ENCODE results near the gene CADPS.

The CADPS gene

DNA sequence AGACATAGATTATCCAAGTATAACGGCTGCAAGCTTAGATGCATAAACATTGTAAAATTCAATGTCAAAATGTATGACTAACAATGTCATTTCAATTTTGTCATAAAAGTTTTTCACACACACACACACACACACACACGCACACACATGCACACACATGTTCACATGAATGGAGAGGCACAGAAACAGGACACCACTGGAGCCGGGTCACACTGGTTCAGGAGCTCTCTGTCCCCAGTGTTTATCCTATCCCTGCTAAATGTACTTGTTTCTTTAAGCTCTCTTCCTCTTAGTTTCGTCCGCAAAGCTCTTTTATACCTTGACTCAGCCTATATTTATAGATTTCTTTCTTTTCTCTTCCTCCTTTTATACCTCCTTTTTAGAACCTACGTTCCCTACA lies 249.9 kb downstream of the CADPS start:
- intact Hi-C loops (cut with DNase I; ENCODE audit: low total_unique reads) = loop anchor here (10.0 kb wide), 1 partner anchor 1190 kb away; the partner anchor contains the start of gene C3orf49

DNA sequence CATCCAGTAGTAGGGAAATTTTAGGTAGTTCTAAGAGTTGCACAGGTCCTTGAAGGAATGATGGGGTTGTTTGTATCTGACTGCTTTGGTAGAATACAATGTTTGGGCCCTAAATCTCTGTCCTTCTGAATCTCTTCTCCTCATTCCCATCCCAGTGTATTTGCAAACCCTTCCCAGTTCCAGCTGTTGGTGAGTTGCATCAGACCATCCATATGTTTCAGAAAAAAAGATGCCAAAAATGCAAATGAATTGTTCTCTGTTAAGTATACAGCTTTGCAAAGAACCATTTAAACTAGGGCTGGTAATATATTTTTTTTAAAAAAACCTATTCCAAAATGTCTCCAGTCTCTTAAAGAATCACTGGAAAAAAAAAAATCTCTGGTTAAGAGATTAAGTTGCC lies 251.0 kb downstream of the CADPS start:
- Histone ChIP-seq H3K4me3 (no peak overlapping the region), H3K27ac (no peak overlapping the region), H3K27me3 (peaks cover 0 to 7% of the 10 kb centered on the region in 2 donors), H3K36me3 (no peaks in the 10 kb centered on the region), H3K9me3 (no peaks in the 10 kb centered on the region), H3K4me1 (no peaks in the 10 kb centered on the region)
- DNase-seq = no peak
- TF ChIP-seq, protein P1, sequence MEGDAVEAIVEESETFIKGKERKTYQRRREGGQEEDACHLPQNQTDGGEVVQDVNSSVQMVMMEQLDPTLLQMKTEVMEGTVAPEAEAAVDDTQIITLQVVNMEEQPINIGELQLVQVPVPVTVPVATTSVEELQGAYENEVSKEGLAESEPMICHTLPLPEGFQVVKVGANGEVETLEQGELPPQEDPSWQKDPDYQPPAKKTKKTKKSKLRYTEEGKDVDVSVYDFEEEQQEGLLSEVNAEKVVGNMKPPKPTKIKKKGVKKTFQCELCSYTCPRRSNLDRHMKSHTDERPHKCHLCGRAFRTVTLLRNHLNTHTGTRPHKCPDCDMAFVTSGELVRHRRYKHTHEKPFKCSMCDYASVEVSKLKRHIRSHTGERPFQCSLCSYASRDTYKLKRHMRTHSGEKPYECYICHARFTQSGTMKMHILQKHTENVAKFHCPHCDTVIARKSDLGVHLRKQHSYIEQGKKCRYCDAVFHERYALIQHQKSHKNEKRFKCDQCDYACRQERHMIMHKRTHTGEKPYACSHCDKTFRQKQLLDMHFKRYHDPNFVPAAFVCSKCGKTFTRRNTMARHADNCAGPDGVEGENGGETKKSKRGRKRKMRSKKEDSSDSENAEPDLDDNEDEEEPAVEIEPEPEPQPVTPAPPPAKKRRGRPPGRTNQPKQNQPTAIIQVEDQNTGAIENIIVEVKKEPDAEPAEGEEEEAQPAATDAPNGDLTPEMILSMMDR (IDR thresholded peaks at IDR 0.05) = no peak
- intact Hi-C loops (cut with DNase I; ENCODE audit: low total_unique reads) = loop anchor here (10.0 kb wide), 1 partner anchor 1191 kb away; the partner anchor contains the start of gene C3orf49

More for the DNA sequence above, 249.9 kb downstream of the CADPS start:
- no peak overlapping the region for H3K27ac ChIP-seq
- H3K9me3 ChIP-seq = no peaks in the 10 kb centered on the region
- no peak overlapping the region for H3K4me3 ChIP-seq
- TF ChIP-seq, protein P1 (IDR thresholded peaks at IDR 0.05) = no peak
- no peak for DNase-seq
- peaks cover 0 to 7% of the 10 kb centered on the region in 2 donors for H3K27me3 ChIP-seq
- no peaks in the 10 kb centered on the region for H3K36me3 ChIP-seq
- no peaks in the 10 kb centered on the region for H3K4me1 ChIP-seq

DNA sequence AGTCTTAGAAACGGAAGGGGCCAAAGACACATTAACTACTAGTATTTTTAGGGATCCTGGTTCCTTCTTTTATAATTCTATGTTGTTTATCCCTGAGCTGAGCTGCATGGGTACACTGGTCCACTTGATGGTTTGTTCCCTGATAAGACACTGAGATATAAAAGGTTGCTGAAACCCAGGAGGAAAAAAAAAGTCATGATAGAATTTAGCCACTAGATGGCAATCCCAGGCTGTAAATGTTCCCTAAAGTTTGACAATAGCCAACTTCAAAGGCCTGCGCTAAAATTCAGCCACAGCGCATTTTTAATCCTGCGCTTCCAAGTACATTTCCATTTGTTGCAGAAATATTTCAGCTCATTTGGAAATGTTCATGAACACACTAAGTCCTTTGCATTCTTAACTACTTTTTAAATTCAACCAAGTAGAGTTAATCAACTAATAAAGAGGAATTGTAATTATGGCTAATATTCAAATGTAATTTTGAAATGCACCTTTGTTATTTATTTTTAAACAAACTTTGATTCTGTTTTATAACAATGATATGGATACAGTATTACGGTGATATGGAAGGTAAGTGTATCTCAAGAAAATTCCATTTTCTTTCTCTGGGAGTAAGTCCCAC lies 252.6 kb downstream of the CADPS start:
- no peak for DNase-seq
- H3K36me3 ChIP-seq = no peaks in the 10 kb centered on the region
- H3K4me3 ChIP-seq = no peak overlapping the region
- TF ChIP-seq, protein P1 (IDR thresholded peaks at IDR 0.05) = peak; percentile 58 to 61
- intact Hi-C loops (cut with DNase I; ENCODE audit: low total_unique reads) = loop anchor here (10.0 kb wide), 1 partner anchor 1192 kb away; the partner anchor contains the start of gene C3orf49
- no peak overlapping the region for H3K27ac ChIP-seq
- H3K4me1 ChIP-seq = no peaks in the 10 kb centered on the region
- peaks cover 0 to 7% of the 10 kb centered on the region in 2 donors for H3K27me3 ChIP-seq
- H3K9me3 ChIP-seq = no peaks in the 10 kb centered on the region

DNA sequence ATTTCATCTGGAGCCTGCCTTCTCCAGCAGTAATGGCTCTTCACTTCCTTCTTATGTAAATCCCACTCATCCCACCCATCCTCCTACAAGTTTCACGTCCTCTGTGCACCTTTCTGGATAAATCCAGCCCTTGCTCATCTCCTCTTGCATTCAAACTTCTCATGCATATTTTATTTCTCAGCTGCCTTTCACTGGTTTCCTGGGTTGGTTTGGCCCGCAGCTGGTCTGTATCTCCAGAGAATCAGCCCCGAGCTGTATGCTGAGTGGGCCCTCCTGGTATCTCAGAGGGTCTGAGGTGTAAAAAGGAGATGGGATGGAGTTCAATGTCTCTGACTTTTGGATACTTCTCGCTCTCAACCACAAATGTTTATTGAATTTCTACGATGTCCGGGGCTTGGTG lies 253.3 kb downstream of the CADPS start:
- no peak for DNase-seq
- no peaks in the 10 kb centered on the region for H3K36me3 ChIP-seq
- no peak overlapping the region for H3K4me3 ChIP-seq
- no peaks in the 10 kb centered on the region for H3K4me1 ChIP-seq
- TF ChIP-seq, protein P1 (IDR thresholded peaks at IDR 0.05) = no peak
- intact Hi-C loops (cut with DNase I; ENCODE audit: low total_unique reads) = loop anchor here (10.0 kb wide), 1 partner anchor 1193 kb away; the partner anchor contains the start of gene C3orf49
- peaks cover 0 to 7% of the 10 kb centered on the region in 2 donors for H3K27me3 ChIP-seq
- no peak overlapping the region for H3K27ac ChIP-seq
- H3K9me3 ChIP-seq = no peaks in the 10 kb centered on the region

DNA sequence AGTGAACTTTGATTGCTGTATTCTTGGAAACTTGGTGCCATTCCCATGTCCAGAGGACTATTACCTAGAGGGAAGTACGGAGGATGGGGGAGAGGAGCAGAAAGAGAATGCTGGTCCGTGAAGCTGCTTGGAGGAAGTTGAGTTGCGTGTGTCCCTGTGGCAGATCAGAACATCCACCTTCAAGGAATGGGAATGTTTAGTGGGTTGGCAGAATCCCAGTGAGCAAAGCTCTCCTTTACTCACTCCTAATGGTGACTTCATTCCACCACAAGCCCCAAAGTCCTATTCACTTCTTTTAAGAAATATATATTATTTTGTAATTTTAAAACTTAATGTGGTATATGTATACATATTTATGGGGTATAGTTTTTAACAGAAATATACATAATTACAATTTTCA lies 254.0 kb downstream of the CADPS start:
- TF ChIP-seq, protein P1 (IDR thresholded peaks at IDR 0.05) = no peak
- Histone ChIP-seq H3K4me1 (no peaks in the 10 kb centered on the region), H3K27ac (no peak overlapping the region), H3K36me3 (no peaks in the 10 kb centered on the region), H3K4me3 (no peak overlapping the region), H3K27me3 (peaks cover 0 to 9% of the 10 kb centered on the region in 2 donors), H3K9me3 (no peaks in the 10 kb centered on the region)
- no peak for DNase-seq
- intact Hi-C loops (cut with DNase I; ENCODE audit: low total_unique reads) = loop anchor here (10.0 kb wide), 1 partner anchor 1194 kb away; the partner anchor contains the start of gene C3orf49
